Pulmonary artery endothelial cell (primary cell): ENCODE results near the gene BORCS5. TPM values are rescaled to one million over a fixed set of nuclear protein-coding genes. Genes with fewer than 3 reads are reported as not detected.
"Not testable (repeated sequence)": the region's sequence is repeated elsewhere in the genome, so short reads cannot be mapped to it uniquely, and the experiment has no call there.

Experiments used
- DNase-seq: peaks from one replicate; pipeline ENCODE4 v3.0.0-alpha.2; 2011; ENCODE audit warnings: low read depth, low spot score
- total RNA-seq: library from RNA; depleted of rRNA; stranded (reverse); fragments of >200 nt; gene quantifications from 2 replicates; pipeline ENCODE4 v1.2.3, GENCODE V29; 2014

BORCS5 gene
- total RNA-seq, 1 donor from 2014 or later, result 6.1 TPM

DNA sequence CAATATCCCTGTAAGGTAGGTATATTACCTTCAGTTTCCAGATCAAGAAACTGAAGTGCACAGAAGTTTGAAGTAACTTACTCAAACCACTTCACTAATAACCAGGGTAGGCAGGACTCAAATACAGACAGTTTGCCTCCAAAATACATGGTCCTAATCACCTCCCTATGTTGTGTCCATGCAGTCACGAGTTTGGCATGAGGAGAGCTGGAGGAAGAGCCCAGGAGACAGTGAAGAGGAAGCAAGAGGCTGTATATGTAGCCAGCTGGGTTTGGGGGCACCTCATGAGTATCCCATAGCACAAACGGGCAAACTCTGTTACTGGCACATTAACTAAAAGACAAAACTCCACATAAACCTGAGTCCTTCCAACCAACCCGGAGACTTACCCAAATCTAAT, 126.6 kb downstream of the BORCS5 start:
- no peak for DNase-seq

DNA sequence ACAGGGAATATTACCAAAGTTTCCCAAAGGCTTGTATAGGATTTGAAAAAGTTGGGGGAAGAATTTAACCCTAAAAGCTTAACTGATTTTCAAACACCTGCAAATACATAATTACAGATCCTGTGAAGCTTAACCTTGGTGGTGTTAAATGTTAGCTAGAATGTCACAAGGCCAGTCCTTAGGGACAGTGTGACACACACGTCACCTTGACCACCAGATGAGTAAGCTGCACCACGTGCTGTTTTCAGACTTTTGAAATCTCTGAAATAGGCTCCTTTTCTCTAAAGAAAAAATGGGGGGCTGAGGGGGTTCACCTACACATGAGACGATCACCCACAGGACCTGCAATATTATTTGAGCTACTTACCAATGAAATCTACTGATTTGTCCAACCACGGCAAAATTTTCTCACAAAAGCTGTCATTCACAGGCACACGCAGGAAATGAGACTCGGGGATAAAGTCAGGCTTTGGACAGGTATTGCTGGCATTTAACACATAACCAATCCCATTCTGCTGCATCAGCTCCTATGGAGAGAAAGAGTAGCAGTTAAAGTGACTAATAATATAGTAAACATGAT, 129.9 kb downstream of the BORCS5 start:
- no peak for DNase-seq

DNA sequence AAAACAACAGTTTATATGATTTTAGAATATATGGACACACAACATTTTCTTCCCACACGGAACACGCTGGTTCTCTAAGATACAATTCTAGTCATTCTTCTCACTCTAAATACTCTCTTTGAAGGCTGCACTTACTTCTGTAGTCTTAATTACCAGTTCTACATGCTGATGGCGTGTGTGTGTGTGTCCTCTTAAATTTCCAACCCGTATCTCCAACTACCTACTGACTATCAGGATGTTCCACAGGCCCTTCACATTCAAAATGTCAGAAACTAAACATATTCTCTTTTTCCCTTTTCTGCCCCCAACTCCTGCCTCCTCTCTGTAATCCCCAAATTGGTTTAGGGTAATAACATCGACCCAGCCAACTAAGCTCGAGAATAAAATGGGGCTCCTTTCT, 130.6 kb downstream of the BORCS5 start:
- no peak for DNase-seq

DNA sequence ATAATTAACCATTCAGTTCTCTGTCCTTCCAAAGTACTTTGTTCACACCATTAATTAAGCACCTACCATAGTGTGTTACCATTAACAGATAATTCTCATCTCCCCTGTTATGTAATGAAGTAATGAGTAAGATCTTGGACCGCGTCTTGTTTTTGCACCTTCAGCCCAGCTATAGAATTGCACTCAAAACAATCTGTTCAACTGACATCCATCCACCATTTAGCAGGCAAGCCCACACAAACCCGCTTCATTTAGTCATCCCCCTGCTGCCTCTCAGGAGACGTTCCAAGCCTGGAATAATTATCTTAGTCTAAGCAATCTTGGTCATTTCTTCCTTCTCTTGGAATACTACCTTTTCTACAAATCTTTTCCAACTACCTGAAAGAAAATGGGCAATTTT, 131.4 kb downstream of the BORCS5 start:
- DNase-seq, result no peak

DNA sequence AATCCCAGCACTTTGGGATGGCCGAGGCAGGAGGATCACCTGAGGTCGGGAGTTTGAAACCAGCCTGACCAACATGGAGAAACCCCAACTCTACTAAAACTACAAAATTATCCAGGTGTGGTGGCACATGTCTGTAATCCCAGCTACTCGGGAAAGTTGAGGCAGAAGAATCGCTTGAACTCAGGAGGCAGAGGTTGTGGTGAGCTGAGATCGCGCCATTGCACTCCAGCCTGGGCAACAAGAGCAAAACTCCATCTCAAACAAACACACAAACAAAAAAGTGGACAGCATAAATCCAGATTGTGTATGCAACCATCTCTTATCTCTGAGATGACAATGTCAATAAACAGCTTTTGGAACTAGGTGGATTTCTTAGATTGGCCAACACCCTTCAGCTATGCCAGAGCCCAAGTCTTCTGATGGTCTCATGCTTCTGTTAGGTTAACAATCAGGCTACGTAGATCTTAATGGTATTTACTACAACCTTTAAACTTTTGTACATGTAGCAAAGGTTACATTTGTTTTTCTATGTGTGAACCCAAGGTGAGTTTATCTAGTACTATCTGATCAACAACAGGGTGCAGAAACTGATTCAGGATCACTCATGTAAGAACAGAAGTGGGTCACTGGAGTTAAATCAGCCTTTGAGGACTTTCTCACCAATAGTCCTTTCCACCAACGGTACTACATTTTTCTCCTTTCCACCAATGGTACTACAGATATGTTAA, 132.1 kb downstream of the BORCS5 start:
- DNase-seq, result no peak

DNA sequence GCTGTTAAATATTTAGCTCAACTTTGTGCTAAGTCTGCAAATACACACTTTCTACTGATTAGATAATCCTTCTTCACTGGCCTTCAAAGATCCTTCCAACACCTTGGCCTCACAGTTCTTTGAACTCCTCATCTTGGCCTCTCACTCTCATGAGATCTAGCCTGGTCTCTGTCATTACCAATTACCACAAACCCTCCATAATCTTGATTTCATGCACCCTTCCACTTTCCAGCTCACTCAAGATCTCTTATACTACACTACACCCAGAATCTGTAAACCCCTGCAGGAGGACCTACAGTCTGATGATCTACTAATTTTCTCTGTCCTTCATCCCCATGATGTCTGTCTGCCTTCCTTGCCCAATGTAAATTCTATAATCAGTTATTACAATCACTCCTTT, 134.7 kb downstream of the BORCS5 start:
- DNase-seq, result no peak

DNA sequence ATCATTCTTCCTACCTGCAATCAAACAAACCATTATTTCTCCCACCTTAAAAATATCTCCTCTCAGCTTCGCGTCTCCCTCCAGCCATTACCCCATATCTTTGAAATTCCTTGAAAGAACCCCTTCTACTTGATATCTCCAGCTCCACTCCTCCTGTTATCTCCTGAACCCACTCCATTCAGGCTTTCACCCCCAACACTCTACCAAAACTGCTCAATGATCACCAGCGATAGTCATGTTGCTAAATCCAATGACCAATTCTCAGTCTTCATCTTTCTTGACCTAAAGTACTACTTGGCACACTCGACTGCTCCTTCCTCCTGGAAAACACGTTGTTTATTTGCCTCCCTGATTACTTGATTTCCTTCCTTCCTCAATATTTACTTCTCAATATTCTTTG, 135.7 kb downstream of the BORCS5 start:
- DNase-seq, result no peak

DNA sequence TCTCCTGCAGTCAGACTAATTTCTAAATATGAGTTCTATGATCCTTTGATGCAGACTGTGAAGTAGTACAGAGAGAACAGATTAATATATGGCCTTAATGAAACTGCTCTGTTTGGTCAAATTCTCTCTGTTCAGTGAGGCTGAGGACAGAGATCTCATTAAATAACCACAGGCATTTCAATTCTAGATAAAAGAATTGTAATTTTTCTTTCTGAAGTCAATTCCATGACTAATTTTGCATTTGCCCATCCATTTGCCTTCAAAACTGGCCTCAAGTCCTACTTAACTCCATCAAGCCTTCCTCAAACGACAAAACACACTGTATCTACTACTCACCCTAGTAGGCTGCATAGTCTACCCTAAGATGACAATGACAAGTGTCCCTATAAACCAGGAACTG, 138.7 kb downstream of the BORCS5 start:
- no peak for DNase-seq

DNA sequence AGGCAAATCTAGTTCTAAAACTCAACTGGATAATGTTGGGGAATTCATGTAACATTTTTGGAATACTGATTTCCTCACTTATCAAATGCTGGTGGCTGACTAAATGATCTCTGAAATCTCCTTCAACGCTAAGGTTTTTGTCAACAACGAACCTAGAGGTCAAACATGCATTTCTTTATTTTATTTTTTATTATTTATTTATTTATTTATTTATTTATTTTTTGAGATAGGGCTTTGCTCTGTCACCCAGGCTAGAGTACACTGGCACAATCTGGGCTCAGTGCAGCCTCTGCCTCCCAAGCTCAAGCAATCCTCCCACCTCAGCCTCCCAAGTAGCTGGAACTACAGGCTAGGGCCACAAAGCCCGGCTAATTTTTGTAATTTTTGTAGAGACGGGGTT, 141.3 kb downstream of the BORCS5 start:
- no peak for DNase-seq

DNA sequence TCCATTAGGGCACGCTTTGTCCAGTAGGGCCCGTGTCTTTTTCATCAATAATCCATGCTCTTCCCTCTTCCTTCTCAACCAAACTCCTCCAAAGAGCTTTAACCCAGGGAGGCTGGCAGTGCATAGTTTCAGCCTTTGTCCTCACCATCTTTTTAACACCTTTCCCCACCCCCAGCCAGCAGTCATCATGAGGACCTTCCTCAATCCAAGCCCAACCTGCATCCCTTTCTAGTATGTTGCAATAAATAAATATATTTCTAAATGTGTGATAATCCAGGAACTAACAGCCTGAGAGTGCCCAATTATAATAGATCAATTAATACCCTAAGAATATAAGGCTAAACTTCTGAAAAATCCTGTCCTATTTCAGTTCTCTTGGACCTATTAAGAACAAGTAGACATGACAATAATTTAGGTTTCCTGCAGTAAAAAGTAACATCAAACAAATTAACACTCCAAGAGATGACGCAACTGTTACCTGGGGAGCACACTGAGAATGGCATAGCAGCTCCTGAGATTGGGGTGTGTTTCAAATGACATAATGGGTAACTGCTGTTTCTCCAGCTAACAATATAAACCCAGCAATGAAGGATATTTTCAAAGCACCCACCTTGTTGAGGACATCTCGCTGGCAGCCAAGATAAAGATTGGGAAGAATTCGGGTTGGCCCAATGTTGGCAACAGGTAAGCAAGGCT, 143.2 kb downstream of the BORCS5 start:
- no peak for DNase-seq

DNA sequence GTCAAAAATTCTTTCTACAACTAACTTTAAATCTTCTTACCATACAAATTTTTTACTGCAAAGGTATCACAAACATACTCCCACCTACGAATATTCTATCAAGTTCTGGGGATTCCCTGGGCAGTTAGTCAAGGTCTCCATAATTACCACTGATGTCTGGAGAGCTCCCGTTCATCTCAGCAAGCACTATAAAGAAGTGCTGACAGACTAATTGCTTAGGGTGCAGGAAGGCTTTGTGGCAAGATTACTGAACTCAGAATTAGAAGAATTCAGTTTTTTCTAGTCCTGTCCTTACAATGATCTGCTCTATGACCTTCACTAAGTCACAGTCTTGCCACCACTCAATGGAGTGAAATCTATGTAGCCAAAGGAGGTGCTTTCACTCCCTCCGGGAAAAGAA, 144.2 kb downstream of the BORCS5 start:
- no peak for DNase-seq

DNA sequence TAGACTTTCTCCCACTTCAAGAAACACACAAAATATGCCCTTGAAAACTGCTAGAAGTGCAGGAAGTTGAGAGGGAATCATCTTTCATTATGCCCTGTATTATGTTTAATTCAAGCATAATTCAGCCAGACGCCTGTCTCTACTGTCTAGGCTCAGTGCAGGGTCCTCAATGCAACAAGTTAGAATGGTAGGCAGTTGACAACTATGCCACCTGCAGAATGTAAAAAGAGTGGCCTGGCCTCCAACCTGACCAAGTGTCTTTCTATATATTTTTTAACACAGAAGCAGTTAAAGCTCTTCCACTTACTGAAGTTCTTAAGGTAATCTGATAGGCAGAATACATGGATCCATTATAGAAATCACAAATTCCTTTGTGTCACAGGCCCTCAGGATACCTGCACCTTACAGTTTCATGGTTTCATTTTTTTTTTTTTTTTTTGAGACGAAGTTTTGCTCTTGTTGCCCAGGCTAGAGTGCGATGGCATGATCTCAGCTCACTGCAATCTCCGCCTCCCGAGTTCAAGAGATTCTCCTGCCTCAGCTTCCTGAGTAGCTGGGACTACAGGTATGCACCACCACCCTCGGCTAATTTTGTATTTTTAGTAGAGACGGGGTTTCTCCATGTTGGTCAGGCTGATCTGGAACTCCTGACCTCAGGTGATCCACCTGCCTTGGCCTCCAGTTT, 145.4 kb downstream of the BORCS5 start:
- not testable (repeated sequence) for DNase-seq

DNA sequence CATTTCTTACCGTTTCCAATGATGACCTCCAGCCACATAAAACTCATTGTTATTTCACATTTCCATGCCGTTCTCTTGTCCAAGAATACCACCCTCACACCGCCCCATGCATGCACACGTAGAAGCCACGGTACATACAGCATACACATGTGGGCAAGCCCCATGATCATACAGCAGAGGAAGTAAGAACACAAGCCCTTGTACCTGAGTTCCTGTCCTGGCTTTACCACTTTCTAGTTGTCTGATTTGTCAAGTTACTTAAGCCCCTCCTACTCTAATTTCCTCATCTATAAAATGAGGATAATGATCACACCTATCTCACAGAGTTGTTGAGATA, 145.9 kb downstream of the BORCS5 start:
- DNase-seq, result no peak

DNA sequence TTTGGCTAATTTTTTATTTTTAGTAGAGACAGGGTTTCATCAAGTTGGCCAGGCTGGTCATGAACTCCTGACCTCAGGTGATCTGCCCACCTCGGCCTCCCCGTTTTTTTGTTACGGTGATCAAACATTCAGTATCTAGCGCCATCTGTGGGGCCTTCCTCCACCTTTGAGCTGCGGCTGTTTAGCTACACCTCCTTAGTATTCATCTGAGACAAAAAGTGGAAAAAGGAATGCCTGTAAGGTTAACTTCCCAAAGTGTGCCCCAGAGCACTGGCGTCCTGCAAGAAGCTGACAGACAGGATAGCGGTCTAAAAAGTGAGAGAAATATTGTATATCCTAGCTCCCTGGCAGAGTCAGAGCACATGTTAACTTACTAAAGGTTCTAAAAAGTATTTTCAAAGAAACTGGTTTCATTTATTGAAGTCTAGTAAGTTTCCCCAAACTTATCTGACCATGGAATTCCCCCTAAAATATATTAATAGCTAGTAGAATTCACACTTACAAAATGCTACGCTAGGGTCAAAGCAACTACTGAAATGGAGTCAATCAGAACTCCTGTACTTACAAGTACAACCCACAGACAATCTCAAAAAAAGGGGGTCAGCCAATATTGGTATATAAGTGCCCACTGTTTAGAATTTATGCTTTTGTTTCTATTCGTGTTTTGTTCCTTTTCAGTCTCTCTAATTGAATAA, 146.7 kb downstream of the BORCS5 start:
- DNase-seq, result no peak

DNA sequence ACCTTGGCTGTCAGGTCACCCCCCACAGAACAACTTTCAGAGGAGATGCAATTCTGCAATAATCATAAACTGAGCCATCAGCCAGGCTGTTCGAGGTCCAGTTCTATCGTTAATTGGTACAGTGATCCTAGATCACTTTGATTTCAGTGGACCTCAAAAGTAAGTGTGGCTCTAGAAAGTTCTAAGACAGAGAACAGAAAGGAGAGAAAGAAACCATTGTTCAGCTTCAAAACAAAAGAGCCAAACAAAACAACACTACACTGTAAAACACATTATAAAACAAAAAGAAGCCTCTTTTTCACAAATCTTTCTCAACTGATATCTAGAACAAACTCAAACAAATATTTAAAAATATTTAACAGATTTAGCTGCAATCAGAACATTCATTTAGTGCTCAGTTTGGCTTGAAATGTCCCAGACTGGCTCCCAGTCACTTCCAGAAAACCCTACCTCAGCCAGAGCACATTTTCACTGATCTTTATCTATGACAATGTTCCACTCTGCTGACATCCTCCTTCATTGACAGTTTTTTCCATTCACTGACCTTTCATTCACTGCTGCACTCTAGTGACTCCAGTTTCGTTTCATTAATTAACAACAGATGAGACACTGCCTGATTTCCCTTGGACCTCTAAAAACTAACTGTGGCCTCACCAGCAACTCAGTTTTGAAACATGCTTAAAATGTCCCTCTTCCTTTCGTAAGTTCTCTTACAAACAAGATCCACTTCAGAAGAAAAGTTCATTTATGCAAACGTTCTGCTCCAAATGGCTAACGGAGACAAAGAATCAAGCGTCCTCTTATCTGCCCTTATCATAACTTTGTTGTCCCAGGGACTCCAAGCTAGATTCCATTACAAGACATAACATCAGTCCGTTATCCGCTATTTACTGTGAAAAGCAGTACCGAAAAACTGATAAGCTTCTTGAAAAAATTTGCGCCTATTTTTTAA, 148.9 kb downstream of the BORCS5 start:
- no peak for DNase-seq

DNA sequence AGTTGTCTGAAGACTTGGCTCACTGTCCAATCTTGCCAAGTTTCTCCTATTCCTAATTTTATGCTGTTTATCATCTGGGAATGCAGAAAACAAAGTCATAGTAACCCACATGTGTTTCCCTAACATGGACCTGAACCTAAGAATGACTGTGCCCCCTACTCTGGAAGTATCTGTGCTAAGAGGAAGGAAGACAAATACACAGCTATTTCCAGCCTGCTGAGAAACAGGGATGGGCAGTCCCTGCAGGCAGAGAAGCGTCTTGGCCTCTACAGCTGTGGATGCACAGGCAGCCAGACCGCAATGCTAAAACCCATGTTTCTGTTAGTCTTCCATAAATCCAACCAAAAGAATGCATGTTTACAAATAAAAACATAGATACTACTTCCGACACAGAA, 149.6 kb downstream of the BORCS5 start:
- no peak for DNase-seq

DNA sequence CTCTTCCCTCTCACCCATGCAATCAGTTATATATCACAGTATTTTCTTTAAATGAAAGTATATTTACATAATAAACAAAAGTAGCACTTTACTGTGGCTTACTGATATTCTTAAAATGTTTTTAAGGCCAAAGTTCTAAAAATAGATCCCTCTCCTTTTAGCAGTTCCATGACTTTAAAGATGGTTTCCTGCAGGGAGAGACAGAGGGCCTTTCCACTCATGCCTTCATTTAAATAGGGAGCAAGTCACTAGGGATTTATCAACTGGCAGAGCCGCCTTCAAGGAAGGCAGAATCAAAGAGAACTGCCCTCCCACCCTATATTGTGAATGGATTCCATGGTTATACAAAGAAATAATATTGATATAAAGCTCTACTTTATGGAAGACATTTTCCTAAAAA, 150.2 kb downstream of the BORCS5 start:
- no peak for DNase-seq

DNA sequence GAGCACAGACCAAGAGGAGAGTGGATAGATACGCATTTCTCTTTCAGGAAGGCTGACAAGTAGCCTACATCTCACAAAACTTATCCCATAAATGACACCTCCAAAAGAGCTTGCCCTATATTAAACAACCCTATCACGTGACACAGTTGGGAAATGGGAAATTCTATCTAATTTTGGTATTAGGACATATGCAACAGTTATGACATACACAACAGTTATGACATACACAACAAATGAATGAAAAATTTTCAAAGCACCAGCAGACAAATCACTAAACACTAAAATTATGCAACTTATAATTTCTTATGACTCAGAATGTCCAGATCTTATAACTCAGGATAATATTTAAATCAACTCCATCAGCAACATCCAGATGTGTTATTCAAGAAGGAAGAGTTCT, 151.7 kb downstream of the BORCS5 start:
- DNase-seq, result no peak

DNA sequence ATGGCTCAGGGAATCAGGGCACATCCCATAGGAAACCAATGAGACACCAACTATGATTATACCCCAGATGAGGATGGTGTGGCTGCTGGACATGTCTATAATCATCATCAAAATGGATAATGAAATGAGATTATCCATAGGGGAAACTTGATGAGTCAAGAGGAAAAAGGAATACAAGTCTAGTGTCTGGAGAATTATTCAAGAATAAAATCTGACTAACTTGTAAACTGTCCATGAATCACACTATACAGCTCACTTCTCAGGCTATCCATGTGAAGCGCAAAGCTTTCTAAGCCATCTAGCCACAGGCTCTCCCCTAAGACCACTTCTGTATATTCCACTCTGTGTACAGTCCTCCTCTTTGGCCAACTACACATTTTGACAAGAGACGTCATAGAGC, 153.3 kb downstream of the BORCS5 start:
- no peak for DNase-seq

DNA sequence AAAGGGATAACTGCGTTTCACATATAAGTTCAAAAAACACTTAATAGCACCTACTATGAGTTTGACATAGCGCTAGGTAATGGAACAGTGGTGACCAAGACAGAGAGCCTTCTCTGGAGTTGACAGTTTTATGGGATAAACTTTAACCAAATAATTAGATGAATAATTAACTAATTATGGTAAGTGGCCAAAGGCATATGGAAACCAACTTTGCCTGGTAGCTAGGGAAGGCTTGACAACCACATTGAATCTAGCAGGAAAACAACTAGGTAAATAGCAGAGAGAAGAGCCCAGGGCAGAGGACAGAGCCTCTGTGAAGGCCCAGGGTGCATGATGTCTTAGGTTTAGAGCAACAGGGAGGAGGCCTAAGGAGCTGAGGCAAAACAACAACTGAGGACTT, 153.7 kb downstream of the BORCS5 start:
- DNase-seq, result no peak
